SKM-1 treated with dmso at 0.1 percent for 144 hours (cell line): Measurements from ENCODE around the gene FRMPD1.

Experiments
- DNase-seq: peaks from one replicate; lab custom pipeline; 2025; ENCODE audit not compliant: unreplicated experiment; lab: John Stamatoyannopoulos, UW

FRMPD1 gene

DNA sequence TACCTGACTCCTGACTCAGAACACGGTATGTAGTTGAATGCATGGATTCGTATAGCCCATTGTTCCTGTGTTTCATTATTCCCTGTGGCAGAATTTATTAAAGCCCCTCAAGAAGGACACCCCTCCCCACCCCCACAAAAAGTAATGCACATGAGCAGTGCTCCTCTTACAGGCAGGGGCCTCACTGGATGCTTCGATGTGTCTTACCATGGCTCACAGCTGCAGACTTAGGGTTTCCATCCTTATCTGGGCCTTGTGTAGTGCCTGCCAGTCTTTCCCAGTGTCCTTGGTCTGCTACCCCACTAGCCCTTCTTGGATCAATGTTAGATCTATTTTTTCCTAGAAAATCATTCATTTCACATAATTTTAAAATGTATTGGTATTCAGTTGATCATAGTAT, 119.2 kb downstream of the FRMPD1 start:
- no peak for DNase-seq

DNA sequence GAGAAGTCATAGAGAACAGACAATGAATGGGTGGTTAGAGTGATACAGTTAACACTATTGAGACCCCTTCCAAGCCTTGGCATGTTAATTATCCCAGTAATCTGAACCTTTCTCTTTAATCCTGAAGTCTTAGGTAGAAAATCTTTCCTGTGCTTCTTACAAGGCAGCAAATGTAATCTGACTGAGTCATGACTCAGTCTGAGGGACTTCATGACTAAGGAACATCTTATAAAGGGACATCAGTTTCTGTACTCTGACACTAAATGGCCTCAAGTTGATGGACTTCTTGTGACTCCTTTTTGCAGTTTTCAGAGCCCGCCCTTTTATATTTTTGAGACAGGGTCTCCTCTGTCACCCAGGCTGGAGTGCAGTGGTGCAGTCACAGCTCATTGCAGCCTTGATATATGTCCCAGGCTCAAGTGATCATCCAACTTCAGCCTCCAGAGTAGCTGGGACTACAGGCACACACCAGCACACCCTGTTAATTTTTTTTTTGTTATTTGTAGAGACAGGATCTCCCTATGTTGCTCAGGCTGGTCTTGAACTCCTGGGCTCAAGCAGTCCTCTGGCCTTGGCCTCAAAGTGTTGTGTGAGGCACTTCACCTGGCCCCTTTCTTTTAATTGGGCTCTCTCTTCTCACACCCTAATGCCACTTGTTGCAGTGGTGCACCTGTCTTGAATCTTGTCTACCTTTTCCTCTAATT, 124.6 kb downstream of the FRMPD1 start:
- no peak for DNase-seq

DNA sequence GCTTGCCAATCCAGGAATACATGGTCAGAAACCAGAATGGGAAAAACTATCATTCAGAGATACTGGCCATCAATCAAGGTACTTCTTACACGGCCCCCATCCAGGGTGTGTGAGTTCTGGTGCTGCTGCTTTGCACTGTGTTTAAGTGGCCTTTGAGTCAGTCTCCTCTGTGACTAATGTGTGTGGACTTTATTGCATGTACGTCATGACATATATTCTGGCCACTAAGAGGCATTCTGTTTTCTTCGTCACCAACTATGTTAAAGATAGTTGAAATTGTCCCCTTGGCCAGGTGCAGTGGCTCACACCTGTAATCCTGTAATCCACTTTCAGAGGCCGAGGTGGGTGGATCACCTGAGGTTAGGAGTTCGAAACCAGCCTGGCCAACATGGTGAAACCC, 125.6 kb downstream of the FRMPD1 start:
- no peak for DNase-seq

DNA sequence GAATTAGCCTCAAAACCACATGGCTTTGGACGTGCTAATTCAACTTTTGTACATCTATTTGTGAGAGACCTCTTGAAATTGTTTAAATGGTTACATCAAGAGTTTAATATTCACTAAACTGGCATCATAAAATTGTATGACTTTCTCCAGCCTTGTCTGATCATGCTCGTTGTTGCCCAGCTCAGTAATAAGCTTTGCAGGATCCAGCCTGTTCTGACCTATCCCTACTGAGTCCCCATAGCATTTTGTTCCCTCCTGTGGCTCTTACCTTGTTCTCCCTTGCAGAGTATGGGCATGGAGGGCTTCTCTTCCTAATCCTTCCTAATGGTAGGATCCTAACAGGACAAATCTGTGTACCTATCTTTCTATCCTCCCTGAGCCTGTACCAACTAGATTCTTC, 127.8 kb downstream of the FRMPD1 start:
- no peak for DNase-seq

DNA sequence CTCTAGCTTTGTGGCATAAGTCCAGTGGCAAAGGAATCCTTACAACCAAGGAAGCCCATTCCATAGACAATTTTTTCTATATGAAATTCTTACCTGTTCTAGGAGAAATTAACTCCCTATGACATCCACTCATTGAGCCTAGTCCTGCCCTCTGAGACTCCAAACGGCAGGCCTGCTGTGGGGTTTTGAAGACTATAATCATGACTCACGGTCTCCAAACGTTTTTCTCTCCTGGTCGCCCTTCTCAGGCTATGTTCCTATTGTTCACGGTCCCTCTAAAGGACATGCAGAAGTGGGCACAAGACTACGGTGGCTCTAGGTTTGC, 133.5 kb downstream of the FRMPD1 start:
- no peak for DNase-seq

DNA sequence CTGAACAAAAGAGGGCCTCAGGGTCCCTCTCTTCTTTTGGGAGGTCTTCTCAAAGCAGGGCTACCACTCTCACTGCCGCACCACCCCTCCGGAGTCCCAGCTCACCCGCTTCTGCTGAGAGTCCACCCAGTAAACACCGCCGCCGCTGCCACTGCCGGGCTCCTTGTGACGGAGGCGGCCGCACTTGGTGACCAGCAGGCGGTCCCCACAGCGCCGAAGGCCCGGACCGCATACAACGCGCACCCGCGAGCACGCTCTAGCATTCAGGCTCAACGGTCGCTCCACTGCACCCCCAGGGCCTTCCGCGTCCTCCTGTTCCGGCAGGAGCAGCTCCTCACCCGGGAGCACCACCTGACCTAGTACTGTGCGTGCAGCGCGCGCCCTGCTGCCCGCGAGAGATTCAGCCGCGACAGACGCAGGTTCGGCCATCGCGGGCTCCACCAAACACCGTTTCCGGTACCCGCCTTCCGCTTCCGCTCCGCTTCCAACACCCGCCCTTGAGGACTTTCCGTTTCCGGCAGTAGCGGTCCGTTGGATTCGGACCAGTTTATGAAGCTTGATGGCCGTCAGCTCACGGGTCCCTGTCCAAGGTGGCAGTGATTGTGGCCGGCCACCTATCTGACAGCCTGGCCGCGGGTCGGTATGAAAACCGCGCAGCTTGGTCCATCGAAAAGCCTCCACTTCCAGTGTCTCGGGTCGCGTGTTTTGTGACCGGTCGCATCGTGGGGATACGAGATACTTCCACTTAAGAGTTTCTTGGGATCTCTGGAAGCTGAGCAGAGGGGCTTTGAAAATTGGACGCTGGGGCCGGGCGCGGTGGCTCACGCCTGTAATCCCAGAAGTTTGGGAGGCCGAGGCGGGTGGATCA, 134.1 kb downstream of the FRMPD1 start, which contains the start of gene EXOSC3:
EXOSC3 (minus strand) TSS at position 449 of the 868 bp plus-strand sequence; CDS start at position 429, 20 bp downstream.
- DNase-seq, result peak; percentile 91

DNA sequence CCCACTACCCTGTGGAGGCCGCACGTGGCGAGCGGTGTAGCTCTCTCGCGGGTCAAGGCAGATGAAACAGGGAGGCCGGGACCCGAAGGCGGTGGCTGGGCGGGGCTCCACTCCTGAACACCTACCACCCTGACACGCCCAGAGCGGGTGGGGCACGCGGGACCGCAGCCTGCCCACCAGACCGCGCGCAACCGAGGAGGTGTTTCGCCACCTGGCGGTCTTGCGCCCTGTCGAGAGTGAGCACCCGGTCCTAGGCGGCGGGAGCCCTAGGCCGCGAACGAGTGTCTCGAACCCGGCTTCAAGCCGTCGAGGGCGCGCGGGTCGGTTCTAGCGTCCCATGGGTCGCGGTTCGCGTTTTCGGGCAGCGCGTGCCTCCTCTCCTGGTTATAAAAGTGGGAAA, 136.3 kb downstream of the FRMPD1 start:
- DNase-seq, result no peak

DNA sequence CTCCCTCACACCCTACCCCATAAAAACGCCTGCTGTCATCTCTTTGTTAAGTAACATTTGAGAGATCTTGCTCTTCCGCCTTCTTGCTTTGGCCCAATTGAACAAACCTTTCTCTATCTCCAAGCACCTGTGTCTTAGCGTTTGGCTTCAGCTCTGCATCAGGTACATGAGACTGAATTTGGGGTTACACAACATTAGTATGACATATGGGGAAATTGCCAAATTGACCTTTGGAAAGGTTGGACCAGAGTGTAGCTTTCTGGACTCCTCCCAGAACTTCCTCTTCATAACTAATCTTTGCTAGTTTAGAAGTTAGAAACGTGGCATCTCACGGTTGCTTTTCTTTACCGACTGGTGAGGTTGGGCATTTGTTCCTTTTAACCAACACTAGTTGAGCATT, 137.6 kb downstream of the FRMPD1 start:
- DNase-seq, result peak; percentile 90

DNA sequence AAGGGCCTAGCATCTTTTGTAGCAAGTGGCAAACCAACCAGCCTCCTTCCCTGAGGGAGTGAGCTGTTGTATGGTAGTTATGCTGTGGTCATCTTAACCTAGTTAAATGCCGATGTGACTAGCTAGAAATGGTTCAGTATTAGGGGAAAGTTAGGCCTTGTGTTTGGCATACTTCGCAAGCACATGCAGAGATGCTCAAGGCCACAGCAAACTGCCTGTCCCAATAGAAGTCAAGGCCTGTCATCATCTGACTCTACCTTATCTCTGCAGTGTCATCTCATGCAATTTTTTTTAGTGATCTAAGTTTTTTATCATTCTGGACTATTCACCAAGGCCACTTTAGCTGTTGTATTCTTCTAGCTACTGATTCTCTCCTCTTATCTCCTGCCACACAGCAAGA, 139.3 kb downstream of the FRMPD1 start:
- DNase-seq, result no peak

DNA sequence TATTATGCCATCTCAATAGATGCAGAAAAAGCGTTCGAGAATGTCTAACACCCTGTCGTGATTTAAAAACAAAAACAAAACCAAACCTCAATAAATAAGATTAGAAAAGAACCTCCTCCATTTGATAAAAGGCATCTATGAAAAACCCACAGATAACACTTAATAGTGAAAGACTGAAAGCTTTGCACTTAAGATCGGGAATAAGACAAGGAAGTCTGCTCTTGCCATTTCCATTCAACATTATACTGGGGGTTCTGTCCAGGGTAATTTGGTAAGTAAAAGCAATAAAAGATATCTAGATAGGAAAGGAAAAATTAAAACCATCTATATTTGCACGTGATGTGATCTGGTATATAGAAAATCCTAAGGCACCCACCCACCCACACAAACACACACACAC, 141.4 kb downstream of the FRMPD1 start:
- DNase-seq, result no peak

DNA sequence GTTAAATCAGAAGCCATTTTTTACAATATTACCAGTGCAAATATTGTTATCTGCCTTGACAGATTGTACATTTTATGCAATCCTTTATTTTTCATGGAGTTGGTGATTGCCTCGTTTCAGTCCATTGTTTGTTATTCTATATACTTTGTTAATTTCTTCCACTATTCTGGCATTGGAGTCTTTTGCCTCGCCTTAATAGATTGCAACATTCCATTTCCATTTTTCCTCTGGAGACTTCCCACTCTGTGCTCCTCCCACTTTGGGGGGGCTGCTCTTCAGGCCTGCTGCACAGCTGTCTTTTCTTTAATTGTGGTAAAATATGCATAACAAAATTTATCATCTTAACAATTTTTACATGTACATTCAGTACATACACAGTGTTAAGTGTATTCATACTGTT, 145.5 kb downstream of the FRMPD1 start:
- no peak for DNase-seq
